ENCODE data around the gene MFF.

The MFF gene, protein sequence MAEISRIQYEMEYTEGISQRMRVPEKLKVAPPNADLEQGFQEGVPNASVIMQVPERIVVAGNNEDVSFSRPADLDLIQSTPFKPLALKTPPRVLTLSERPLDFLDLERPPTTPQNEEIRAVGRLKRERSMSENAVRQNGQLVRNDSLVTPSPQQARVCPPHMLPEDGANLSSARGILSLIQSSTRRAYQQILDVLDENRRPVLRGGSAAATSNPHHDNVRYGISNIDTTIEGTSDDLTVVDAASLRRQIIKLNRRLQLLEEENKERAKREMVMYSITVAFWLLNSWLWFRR

GRCh38 chr2:227324995-227325838 is at the start of gene MFF:
Gene MFF (plus strand): TSS chr2:227325251. CDS start chr2:227330666, 5,415 bp downstream.
- peak; percentile 93 for DNase-seq

- peak; percentile 2 for DNase-seq
Observed at GRCh38 chr2:227280895-227281294, 44.2 kb upstream of the MFF start.

- no peak for DNase-seq
Observed at GRCh38 chr2:227285741-227286236, 39.3 kb upstream of the MFF start.

GRCh38 chr2:227287771-227288170 is 37.3 kb upstream of the MFF start:
- no peak for DNase-seq

DNA sequence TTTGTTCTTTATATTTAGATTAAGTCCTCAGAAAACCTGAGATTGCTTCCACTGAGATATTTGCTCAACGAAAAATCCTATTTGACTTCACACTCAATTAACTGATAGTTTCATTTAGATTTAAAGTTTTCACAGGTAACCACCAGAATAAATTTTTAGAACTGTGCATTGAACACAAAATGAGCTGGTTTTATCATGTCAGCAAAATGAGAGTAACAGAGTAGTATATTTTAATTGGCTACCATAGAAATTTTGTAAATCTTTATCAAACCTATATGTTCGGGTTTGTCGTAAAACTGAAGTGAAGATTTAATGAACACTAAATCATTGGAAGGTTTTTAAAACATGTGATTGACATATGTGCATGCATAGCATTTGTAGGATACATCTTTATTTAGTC is 32.7 kb upstream of the MFF start:
- no peak for DNase-seq

GRCh38 chr2:227293531-227293930 is 31.5 kb upstream of the MFF start:
- DNase-seq: no peak

DNA sequence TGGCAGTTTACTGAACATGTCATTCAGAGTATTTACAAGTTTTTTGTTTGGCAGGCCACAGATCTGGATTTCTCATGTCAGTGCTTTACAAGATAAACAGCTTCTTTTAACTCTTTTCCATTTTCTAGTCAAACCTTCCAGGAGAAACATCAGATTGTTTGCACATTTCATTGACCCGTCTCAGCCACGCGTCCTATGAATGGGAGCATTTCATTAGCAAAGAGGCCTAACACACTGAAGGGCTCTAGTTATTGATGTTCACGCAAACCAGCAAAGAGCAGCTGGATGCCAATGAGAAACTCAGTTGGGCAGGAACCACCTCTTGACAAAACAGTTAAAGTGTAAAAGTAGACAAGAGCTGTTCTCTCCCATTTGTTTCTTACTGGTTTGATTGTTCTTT is 29.2 kb upstream of the MFF start:
- no peak for DNase-seq

- DNase-seq: no peak
Observed at GRCh38 chr2:227296671-227297405, 28.2 kb upstream of the MFF start.

- no peak for DNase-seq
Observed at GRCh38 chr2:227301523-227301922, 23.5 kb upstream of the MFF start.

- peak; percentile 22 for DNase-seq
Observed at GRCh38 chr2:227308784-227309183, 16.3 kb upstream of the MFF start.

- DNase-seq: no peak
Observed at GRCh38 chr2:227310756-227311110, 14.3 kb upstream of the MFF start.

DNA sequence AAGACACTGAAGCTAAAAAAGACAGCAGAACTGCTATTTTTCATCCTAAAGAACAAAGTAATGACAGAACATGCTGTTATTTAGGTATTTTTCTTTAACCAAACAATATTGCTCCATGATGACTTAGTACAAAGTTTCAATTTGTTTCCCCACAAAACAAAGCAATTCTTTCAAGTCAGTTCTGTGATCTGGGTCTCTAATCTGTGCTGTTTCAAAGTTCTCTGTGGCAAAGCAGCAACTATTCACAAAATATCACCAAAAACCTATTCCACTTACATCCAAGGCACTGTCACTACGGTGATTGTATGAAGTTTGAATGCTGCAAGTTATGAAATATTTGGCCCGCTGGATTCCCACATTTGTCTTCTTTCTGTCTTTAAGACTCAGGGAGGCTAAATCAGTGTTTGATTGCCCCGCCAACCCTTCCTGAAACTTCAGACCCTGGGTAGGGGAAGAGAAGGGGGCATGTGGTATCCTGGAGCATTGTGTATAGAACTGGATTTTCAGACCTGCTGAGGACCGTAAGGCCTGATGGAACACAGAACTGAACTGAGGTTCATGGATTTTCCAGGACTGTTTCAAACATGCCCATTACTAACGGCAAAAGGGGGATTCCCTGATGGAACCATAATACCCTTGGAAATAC is 13.1 kb upstream of the MFF start:
- no peak for DNase-seq

- no peak for DNase-seq
Observed at GRCh38 chr2:227312579-227312978, 12.5 kb upstream of the MFF start.

- no peak for DNase-seq
Observed at GRCh38 chr2:227313310-227313709, 11.7 kb upstream of the MFF start.

DNA sequence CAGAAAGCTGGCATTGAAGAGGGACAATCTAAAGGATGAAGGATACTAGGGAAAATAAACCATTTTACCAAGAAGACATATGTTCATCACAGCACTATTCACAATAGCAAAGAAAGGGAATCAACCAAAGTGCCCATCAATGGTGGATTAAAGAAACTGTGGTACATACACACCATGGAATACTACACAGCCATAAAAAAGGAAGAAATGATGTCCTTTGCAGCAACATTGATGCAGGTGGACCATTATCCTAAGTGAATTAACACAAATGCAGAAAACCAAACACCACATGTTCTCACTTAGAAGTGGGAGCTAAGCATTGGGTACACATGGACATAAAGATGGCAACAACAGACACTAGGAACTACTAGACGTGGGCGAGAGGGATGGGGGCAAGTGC is 7.2 kb upstream of the MFF start:
- DNase-seq: no peak

DNA sequence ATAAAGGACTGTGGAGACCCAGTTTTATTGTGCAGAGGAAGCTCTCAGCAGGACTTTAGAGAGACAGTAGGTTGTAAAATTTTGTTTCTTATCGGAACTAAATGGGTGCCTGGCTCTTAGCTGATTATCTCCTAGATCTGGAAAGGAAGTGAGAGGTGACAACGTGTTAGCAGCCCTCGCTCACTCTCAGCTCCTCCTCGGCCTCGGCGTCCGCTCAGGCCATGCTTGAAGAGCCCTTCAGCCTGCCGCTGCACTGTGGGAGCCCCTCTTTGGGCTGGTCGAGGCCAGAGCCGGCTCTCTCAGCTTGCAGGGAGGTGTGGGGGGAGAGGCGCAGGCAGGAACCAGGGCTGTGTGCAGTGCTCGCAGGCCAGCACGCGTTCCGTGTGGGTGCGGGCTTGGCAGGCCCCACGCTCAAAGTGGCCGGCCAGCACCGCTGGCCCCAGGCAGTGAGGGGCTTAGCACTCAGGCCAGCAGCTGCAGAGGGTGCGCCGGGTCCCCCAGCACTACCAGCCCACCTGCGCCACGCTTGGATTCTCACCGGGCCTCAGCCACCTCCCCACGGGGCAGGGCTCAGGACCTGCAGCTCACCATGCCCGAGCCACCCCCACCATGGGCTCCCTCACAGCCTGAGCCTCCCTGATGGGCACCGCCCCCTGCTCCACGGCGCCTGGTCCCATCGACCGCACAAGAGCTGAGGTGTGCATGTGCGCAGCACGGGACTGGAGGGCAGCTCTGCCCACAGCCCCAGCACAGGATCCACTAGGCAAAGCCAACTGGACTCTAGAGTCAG is 4.6 kb upstream of the MFF start:
- DNase-seq: no peak

GRCh38 chr2:227322530-227323205 is 2.4 kb upstream of the MFF start:
- DNase-seq: no peak

- no peak for DNase-seq
Observed at GRCh38 chr2:227323818-227324217, 1.2 kb upstream of the MFF start.

GRCh38 chr2:227324642-227324994 is 433 bp upstream of the MFF start:
- no peak for DNase-seq

DNA sequence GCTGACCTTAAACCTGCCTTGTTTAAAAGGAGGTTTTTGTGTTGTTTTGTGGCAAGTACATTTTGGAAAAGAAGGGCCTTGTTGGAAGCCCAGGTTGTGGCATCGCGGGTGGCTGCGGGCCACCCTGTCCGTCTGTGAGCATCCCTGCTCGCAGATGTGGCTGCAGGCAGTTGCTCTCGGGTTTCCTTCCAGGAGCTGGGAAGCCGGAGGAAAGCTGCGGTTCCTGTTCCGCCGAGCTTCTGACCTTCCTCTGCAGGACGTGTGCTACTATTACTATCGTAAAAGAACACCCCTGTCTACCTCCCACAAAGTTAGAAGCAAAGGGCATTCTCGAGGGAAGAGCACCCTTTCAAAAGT is 766 bp downstream of the MFF start:
- peak; percentile 43 for DNase-seq

DNA sequence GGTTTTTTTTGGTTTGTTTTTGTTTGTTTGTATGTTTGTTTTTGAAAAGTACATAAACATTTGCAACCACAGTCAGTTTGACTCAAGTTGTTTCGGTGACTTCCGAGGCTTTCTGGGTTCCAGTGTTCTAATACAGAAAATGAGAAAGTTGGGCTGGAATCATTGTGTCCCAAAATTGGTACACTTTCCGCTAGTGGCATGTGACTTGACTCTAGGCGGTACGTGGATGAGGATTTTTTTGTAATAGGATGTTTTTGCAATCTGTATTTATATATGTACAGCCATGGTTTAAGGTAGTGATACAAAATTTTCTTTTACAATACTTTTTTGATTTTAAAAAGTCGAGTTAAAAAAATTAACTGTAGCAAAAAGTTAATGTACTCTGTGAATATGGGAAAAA is 1.7 kb downstream of the MFF start:
- no peak for DNase-seq

GRCh38 chr2:227335713-227336112 is 10.7 kb downstream of the MFF start:
- no peak for DNase-seq

All from fibroblast of skin of right biceps (primary cell).